GM12878 (cell line): ENCODE results near the gene TMEM26. TPM values are rescaled to one million over a fixed set of nuclear protein-coding genes. Genes with fewer than 3 reads are reported as not detected.

ENCODE experiments used
- ATAC-seq: fragments of 200-7000 bp; cut with Tn5 transposase; 3 replicates; pipeline ENCODE4 v1.9.1; 2020; ENCODE audit warnings: mild to moderate bottlenecking, moderate library complexity
- BruUV-seq: library from RNA; stranded (reverse); fragments of 400-500 nt; replicated peaks from 2 replicates; lab custom pipeline; 2021; lab: Mats Ljungman, UMichigan
- CTCF ChIA-PET: fragments of 300-600 bp; sonication (Branson Sonifier 250); formaldehyde crosslinking; extraction: SDS; loops from one replicate; lab custom pipeline; 2021; ENCODE audit warnings: inconsistent platforms; lab: Yijun Ruan, JAX
- POLR2A ChIA-PET: fragments of 350-600 bp; formaldehyde crosslinking; extraction: SDS; loops from one replicate; lab custom pipeline; 2021; ENCODE audit warnings: inconsistent platforms; lab: Charles Lee
- RAD21 ChIA-PET: fragments of 300-600 bp; sonication (Branson Sonifier 250); formaldehyde crosslinking; loops from one replicate; lab custom pipeline; 2023; ENCODE audit warnings: antibody characterized with exemption; ENCODE audit not compliant: unreplicated experiment; lab: Charles Lee
- SMC1A ChIA-PET: fragments of 300-600 bp; sonication (Branson Sonifier 250); formaldehyde crosslinking; loops from one replicate; lab custom pipeline; 2023; ENCODE audit not compliant: unreplicated experiment, uncharacterized antibody; lab: Charles Lee
- DNase-seq: peaks from one replicate; pipeline ENCODE4 v3.0.0-alpha.2; 2011; ENCODE audit warnings: low read depth, low spot score
- FAIRE-seq: peaks from 3 replicates; lab custom pipeline; 2011; peaks lifted over from hg19 to GRCh38; lab: Jason Lieb, UNC
- H2AFZ ChIP-seq: 2 replicates; pipeline ENCODE4 v1.6.0; 2011; ENCODE audit warnings: low read depth, low read length, control low read depth; ENCODE audit not compliant: control insufficient read depth
- H3K27ac ChIP-seq: 2 replicates; pipeline ENCODE4 v1.5.1; 2011; ENCODE audit warnings: control low read depth; ENCODE audit not compliant: control insufficient read depth, insufficient read depth
- H3K27me3 ChIP-seq, 2 experiments: replicated peaks in 1 of 2; 2 replicates each; pipeline versions ENCODE4 v1.6.0 to v1.6.1; 2011; ENCODE audit warnings: low read length in 1 of 2; ENCODE audit not compliant: control insufficient read depth in 2 of 2, insufficient read depth in 2 of 2
- H3K36me3 ChIP-seq, 2 experiments: 2 replicates each; pipeline ENCODE4 v1.5.1; 2011; ENCODE audit warnings: low read length in 1 of 2; ENCODE audit not compliant: control insufficient read depth in 2 of 2, insufficient read depth in 2 of 2
- H3K4me1 ChIP-seq: 2 replicates; pipeline ENCODE4 v1.6.1; 2011; ENCODE audit warnings: mild to moderate bottlenecking, low read length, moderate library complexity, mixed read lengths; ENCODE audit not compliant: control insufficient read depth, insufficient read depth
- H3K4me2 ChIP-seq: 2 replicates; pipeline ENCODE4 v1.6.0; 2011; ENCODE audit warnings: control low read depth; ENCODE audit not compliant: control insufficient read depth, insufficient read depth
- H3K4me3 ChIP-seq: fragments of 200-600 bp; sonication (generic); 2 replicates; pipeline ENCODE4 v1.5.1; 2016
- H3K79me2 ChIP-seq: 2 replicates; pipeline ENCODE4 v1.6.0; 2011; ENCODE audit warnings: low read length; ENCODE audit not compliant: control insufficient read depth, insufficient read depth
- H3K9ac ChIP-seq: 2 replicates; pipeline ENCODE4 v1.8.0; 2011; ENCODE audit warnings: low read length, control low read depth, mixed read lengths; ENCODE audit not compliant: control insufficient read depth, insufficient read depth
- H3K9me3 ChIP-seq: replicated peaks from 3 replicates; pipeline ENCODE4 v1.5.1; 2011; ENCODE audit warnings: mild to moderate bottlenecking, low read length; ENCODE audit not compliant: control insufficient read depth, insufficient read depth
- H4K20me1 ChIP-seq: 2 replicates; pipeline ENCODE4 v1.6.0; 2011; ENCODE audit not compliant: control insufficient read depth, insufficient read depth
- CHD1 ChIP-seq: IDR thresholded peaks from 2 replicates; pipeline ENCODE4 v1.6.1; 2012; ENCODE audit warnings: low read depth, low read length, improper control_type of control experiment
- GATAD2B ChIP-seq: fragments of 450-650 bp; conservative IDR thresholded peaks from 2 replicates; pipeline ENCODE4 v1.6.1; 2017; ENCODE audit warnings: low read depth, mild to moderate bottlenecking, moderate library complexity
- IRF4 ChIP-seq: IDR thresholded peaks from 2 replicates; pipeline ENCODE4 v1.6.1; 2011; ENCODE audit warnings: low read depth, low read length
- KAT2A ChIP-seq: conservative IDR thresholded peaks from 2 replicates; pipeline ENCODE4 v1.6.1; 2011; ENCODE audit warnings: low read depth, low read length; ENCODE audit not compliant: control insufficient read depth
- KLF5 ChIP-seq: fragments of 450-650 bp; IDR thresholded peaks from 2 replicates; pipeline ENCODE4 v1.6.1; 2014; ENCODE audit warnings: mild to moderate bottlenecking; ENCODE audit not compliant: partially characterized antibody
- LARP7 ChIP-seq: fragments of 450-650 bp; IDR thresholded peaks from 2 replicates; pipeline ENCODE4 v1.6.1; 2017; ENCODE audit warnings: mild to moderate bottlenecking
- RUNX3 ChIP-seq: IDR thresholded peaks from 2 replicates; pipeline ENCODE4 v1.6.1; 2012; ENCODE audit warnings: low read length, inconsistent platforms
- STAT1 ChIP-seq: fragments of 450-650 bp; conservative IDR thresholded peaks from 2 replicates; pipeline ENCODE4 v1.6.1; 2014; ENCODE audit warnings: antibody characterized with exemption, mild to moderate bottlenecking
- SUPT20H ChIP-seq: IDR thresholded peaks from 2 replicates; pipeline ENCODE4 v1.6.1; 2011; ENCODE audit warnings: low read depth, mild to moderate bottlenecking, low read length, moderate library complexity, borderline replicate concordance; ENCODE audit not compliant: control insufficient read depth
- ZNF207 ChIP-seq: fragments of 450-650 bp; IDR thresholded peaks from 2 replicates; pipeline ENCODE4 v1.6.1; 2014; ENCODE audit warnings: antibody characterized with exemption, mild to moderate bottlenecking, borderline replicate concordance
- ZNF217 ChIP-seq: fragments of 450-650 bp; IDR thresholded peaks from 2 replicates; pipeline ENCODE4 v1.6.1; 2017; ENCODE audit warnings: antibody characterized with exemption, mild to moderate bottlenecking
- WGBS: methylation state at CpG from one replicate; pipeline ENCODE4 v1.1.6; 2016; ENCODE audit warnings: low lambda C conversion rate; ENCODE audit not compliant: insufficient replicate concordance, insufficient coverage; ENCODE audit errors: missing lambda C conversion rate; 5-methylcytosine and 5-hydroxymethylcytosine counted together
- in situ Hi-C: fragments of 300-500 bp; cut with MboI; formaldehyde crosslinking; loops from 9 replicates; pipeline ENCODE4 v1.14.3; 2018; ENCODE audit warnings: mixed read lengths
- intact Hi-C: fragments of 100-400 bp; cut with micrococcal nuclease; formaldehyde crosslinking; loops from one replicate; pipeline ENCODE4 v1.14.2; 2022; ENCODE audit not compliant: unreplicated experiment
- polyA plus RNA-seq, 11 experiments: library from polyadenylated mRNA; depleted of rRNA in 4 of 11; unstranded in 6 of 11; stranded (reverse) in 5 of 11; fragments of >200 nt; fragmentation: Nextera tagmentation in 4 of 11; fragmentation: Illumina TruSeq in 1 of 11; extraction: Ambion mirVana in 4 of 11; extraction: Trizol in 1 of 11; gene quantifications; 1 replicate in 1 of 11; 2 replicates in 10 of 11; pipeline versions ENCODE4 v1.2.1 to v1.2.3, GENCODE V29; 2011 to 2016; ENCODE audit warnings: inconsistent platforms in 2 of 11, missing spikeins in 2 of 11, low read depth in 1 of 11
- total RNA-seq, 4 experiments: library from RNA; depleted of rRNA in 3 of 4; stranded (reverse); fragments of >200 nt in 3 of 4; fragmentation: Illumina TruSeq in 1 of 4; extraction: Trizol in 1 of 4; gene quantifications; 2 replicates each; pipeline versions ENCODE4 v1.2.1 to v1.2.3, GENCODE V29; 2013 to 2021
- TF ChIP-seq, protein P1 (sequence below): fragments of 450-650 bp; IDR thresholded peaks from 2 replicates; pipeline ENCODE4 v1.6.1; 2017; ENCODE audit warnings: mild to moderate bottlenecking, low read depth, inconsistent platforms; ENCODE audit not compliant: poor library complexity, severe bottlenecking

Gene TMEM26
- total and polyA plus RNA-seq, 10 of the 15 experiments (the other 5 are each of a cell fraction or from before 2014, with no cell fraction given): not detected

DNA sequence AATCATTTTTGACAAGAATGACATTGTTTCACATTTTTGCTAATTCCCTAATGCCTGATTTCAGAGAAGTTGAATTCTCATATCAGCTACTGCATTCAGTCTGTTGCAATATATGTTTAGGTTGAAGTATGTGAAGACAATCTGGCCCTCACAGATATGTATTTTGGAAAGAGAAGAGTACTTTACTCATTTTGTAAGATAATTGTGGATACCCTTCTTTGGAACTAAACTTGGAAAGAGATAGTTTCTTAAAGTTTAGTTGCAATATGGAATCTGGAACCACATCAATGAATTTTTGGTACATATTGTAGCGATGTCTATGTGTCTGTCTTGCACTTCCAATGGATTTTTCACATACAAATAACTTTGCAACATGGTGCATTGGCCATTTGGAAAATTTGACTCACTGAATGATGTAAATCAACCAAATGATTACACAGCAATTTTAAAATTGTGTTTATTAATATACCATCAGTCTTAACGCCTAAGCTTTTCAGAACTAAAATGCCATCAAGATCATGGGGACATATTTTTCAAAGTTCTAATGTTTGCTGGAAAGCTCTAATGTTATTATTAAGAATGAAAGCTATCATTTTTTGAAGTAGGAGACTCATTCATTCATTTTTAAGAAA, 39.3 kb upstream of the TMEM26 start:
- no peak overlapping the region for H3K27ac ChIP-seq
- H3K79me2 ChIP-seq: no peaks in the 10 kb centered on the region
- H3K4me3 ChIP-seq: no peak overlapping the region
- no peaks in the 10 kb centered on the region for H3K4me1 ChIP-seq
- no peak overlapping the region for H3K4me2 ChIP-seq
- no TSS peak for BruUV-seq
- ATAC-seq (no peak), DNase-seq (no peak), FAIRE-seq (no peak)
- 2% methylated on average over 2 of the region's 2 CpGs for WGBS
- H2AFZ ChIP-seq: no peak overlapping the region
- H4K20me1 ChIP-seq: no peaks in the 10 kb centered on the region
- in situ Hi-C loops: no loop called here
- SMC1A ChIA-PET: no interaction called here
- no peak overlapping the region for H3K9ac ChIP-seq
- intact Hi-C loops: no loop called here
- RAD21 ChIA-PET: no interaction called here
- no peaks in the 10 kb centered on the region for H3K36me3 ChIP-seq
- POLR2A ChIA-PET: no interaction called here
- CTCF ChIA-PET: no interaction called here
- H3K27me3 ChIP-seq: no peaks in the 10 kb centered on the region
- H3K9me3 ChIP-seq: no peaks in the 10 kb centered on the region
- TF ChIP-seq IRF4: no peak
- TF ChIP-seq ZNF207: no peak
- no peak for TF ChIP-seq ZNF217
- TF ChIP-seq GATAD2B: no peak
- no peak for TF ChIP-seq LARP7
- no peak for TF ChIP-seq RUNX3
- TF ChIP-seq STAT1: no peak
- TF ChIP-seq SUPT20H: no peak
- no peak for TF ChIP-seq KLF5
- TF ChIP-seq, protein P1, sequence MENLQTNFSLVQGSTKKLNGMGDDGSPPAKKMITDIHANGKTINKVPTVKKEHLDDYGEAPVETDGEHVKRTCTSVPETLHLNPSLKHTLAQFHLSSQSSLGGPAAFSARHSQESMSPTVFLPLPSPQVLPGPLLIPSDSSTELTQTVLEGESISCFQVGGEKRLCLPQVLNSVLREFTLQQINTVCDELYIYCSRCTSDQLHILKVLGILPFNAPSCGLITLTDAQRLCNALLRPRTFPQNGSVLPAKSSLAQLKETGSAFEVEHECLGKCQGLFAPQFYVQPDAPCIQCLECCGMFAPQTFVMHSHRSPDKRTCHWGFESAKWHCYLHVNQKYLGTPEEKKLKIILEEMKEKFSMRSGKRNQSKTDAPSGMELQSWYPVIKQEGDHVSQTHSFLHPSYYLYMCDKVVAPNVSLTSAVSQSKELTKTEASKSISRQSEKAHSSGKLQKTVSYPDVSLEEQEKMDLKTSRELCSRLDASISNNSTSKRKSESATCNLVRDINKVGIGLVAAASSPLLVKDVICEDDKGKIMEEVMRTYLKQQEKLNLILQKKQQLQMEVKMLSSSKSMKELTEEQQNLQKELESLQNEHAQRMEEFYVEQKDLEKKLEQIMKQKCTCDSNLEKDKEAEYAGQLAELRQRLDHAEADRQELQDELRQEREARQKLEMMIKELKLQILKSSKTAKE: no peak
- no peak for TF ChIP-seq KAT2A
- TF ChIP-seq CHD1: no peak
